Neural cell (in vitro differentiated cells): ENCODE results near the gene SIRT4.

Source experiments
- CTCF ChIP-seq: fragments of 450-650 bp; IDR thresholded peaks from 2 replicates; pipeline ENCODE4 v1.5.1; 2014; ENCODE audit warnings: antibody characterized with exemption, mild to moderate bottlenecking, moderate library complexity; ENCODE audit not compliant: poor library complexity, severe bottlenecking
- EP300 ChIP-seq: fragments of 450-650 bp; conservative IDR thresholded peaks from 2 replicates; pipeline ENCODE4 v1.6.1; 2014; ENCODE audit warnings: antibody characterized with exemption, mild to moderate bottlenecking, moderate library complexity; ENCODE audit not compliant: poor library complexity, severe bottlenecking
- EZH2 ChIP-seq: fragments of 200-600, 300-800 bp; shearing (Covaris generic), sonication (generic); IDR thresholded peaks from 2 replicates; pipeline ENCODE4 v1.6.1; 2014; ENCODE audit warnings: antibody characterized with exemption, low read length, borderline replicate concordance, mild to moderate bottlenecking; ENCODE audit not compliant: insufficient read depth, poor library complexity, severe bottlenecking
- POLR2AphosphoS5 ChIP-seq: IDR thresholded peaks from 2 replicates; pipeline ENCODE4 v1.6.1; 2012
- SMC3 ChIP-seq: fragments of 450-650 bp; conservative IDR thresholded peaks from 2 replicates; pipeline ENCODE4 v1.6.1; 2014; ENCODE audit warnings: antibody characterized with exemption, mild to moderate bottlenecking, moderate library complexity; ENCODE audit not compliant: poor library complexity

- TF ChIP-seq EZH2 (no peak), CTCF (no peak), POLR2AphosphoS5 (no peak), EP300 (no peak), SMC3 (no peak)
Observed at GRCh38 chr12:120359128-120359527, 57.0 kb downstream of the SIRT4 start.
